PC-9 (cell line): ENCODE results near the gene MAST4. TPM values are rescaled to one million over a fixed set of nuclear protein-coding genes. Genes with fewer than 3 reads are reported as not detected.

Experiments used
- BruUV-seq: library from RNA; stranded (reverse); fragments of 400-500 nt; replicated peaks from 2 replicates; lab custom pipeline; 2021; lab: Mats Ljungman, UMichigan
- CTCF ChIA-PET: fragments of 300-600 bp; sonication (Branson Sonifier 250); formaldehyde crosslinking; loops from one replicate; lab custom pipeline; 2022; ENCODE audit warnings: antibody characterized with exemption; lab: Charles Lee
- POLR2A ChIA-PET: fragments of 300-600 bp; sonication (Branson Sonifier 250); formaldehyde crosslinking; loops from one replicate; lab custom pipeline; 2022; ENCODE audit warnings: antibody characterized with exemption; ENCODE audit not compliant: unreplicated experiment; lab: Charles Lee
- DNase-seq, 2 experiments: peaks; one replicate each; pipeline versions ENCODE4 v3.0.0 to v3.0.0-alpha.2; 2015 to 2022; ENCODE audit warnings: mixed read lengths in 1 of 2
- H2AFZ ChIP-seq: fragments of 200-600 bp; sonication (generic); 2 replicates; pipeline ENCODE4 v1.8.1; 2017; ENCODE audit warnings: antibody characterized with exemption
- H3F3A ChIP-seq: fragments of 200-600 bp; sonication (generic); 2 replicates; pipeline ENCODE4 v1.8.1; 2017; ENCODE audit warnings: antibody characterized with exemption, mild to moderate bottlenecking, low read depth; ENCODE audit not compliant: insufficient read depth
- H3K27ac ChIP-seq: fragments of 200-600 bp; sonication (generic); 2 replicates; pipeline ENCODE4 v1.6.1; 2016; ENCODE audit warnings: mixed run types
- H3K27me3 ChIP-seq: fragments of 200-600 bp; sonication (generic); 2 replicates; pipeline ENCODE4 v1.6.1; 2016; ENCODE audit warnings: low read depth, mixed run types; ENCODE audit not compliant: insufficient read depth
- H3K36me3 ChIP-seq: fragments of 200-600 bp; sonication (generic); 2 replicates; pipeline ENCODE4 v1.6.1; 2016; ENCODE audit warnings: low read depth, mixed run types
- H3K4me1 ChIP-seq: fragments of 200-600 bp; sonication (generic); replicated peaks from 2 replicates; pipeline ENCODE4 v1.6.1; 2016; ENCODE audit warnings: mixed run types; ENCODE audit not compliant: insufficient read depth
- H3K4me2 ChIP-seq: fragments of 200-600 bp; sonication (generic); 2 replicates; pipeline ENCODE4 v1.6.1; 2017; ENCODE audit warnings: mixed run types
- H3K4me3 ChIP-seq: fragments of 200-600 bp; sonication (generic); 2 replicates; pipeline ENCODE4 v1.6.1; 2016; ENCODE audit warnings: mixed run types
- H3K79me2 ChIP-seq: fragments of 200-600 bp; sonication (generic); 2 replicates; pipeline ENCODE4 v1.6.1; 2017; ENCODE audit warnings: low read depth, mixed run types
- H3K9me2 ChIP-seq: fragments of 200-600 bp; sonication (generic); 2 replicates; pipeline ENCODE4 v1.8.1; 2017; ENCODE audit warnings: mild to moderate bottlenecking; ENCODE audit not compliant: insufficient read depth
- H3K9me3 ChIP-seq: fragments of 200-600 bp; sonication (generic); 2 replicates; pipeline ENCODE4 v1.8.1; 2016; ENCODE audit warnings: low read depth; ENCODE audit not compliant: insufficient read depth
- H4K20me1 ChIP-seq: fragments of 200-600 bp; sonication (generic); 2 replicates; pipeline ENCODE4 v1.8.1; 2017; ENCODE audit not compliant: insufficient read depth
- CTCF ChIP-seq: fragments of 200-600 bp; sonication (generic); conservative IDR thresholded peaks from 2 replicates; pipeline ENCODE4 v1.6.1; 2017; ENCODE audit warnings: mixed run types, antibody characterized with exemption, mild to moderate bottlenecking, moderate library complexity
- EZH2 ChIP-seq: fragments of 200-600 bp; sonication (generic); IDR thresholded peaks from 2 replicates; pipeline ENCODE4 v1.8.0; 2017; ENCODE audit warnings: antibody characterized with exemption, low read depth
- intact Hi-C: fragments of 100-400 bp; cut with micrococcal nuclease; formaldehyde crosslinking; loops from one replicate; pipeline ENCODE4 v1.10.0; 2022; ENCODE audit not compliant: unreplicated experiment
- total RNA-seq: library from RNA; stranded (reverse); gene quantifications from 2 replicates; pipeline ENCODE4 v1.2.3, GENCODE V29; 2021

The MAST4 gene
- total RNA-seq, 1 experiment from 2014 or later: 19.3 TPM

GRCh38 chr5:66633754-66634153 lies 37.6 kb downstream of the MAST4 start:
- no peak overlapping the region for H2AFZ ChIP-seq
- H3K9me3 ChIP-seq: no peaks in the 10 kb centered on the region
- H3K27ac ChIP-seq: no peak overlapping the region
- ChIA-PET CTCF (no interaction called here), POLR2A (no interaction called here)
- H3K4me3 ChIP-seq: no peak overlapping the region
- no peaks in the 10 kb centered on the region for H4K20me1 ChIP-seq
- H3K27me3 ChIP-seq: no peaks in the 10 kb centered on the region; the same call in 1 of the 2 replicates
- intact Hi-C loops: no loop called here
- no peaks in the 10 kb centered on the region; the same call in 1 of the 2 replicates for H3K9me2 ChIP-seq
- no peaks in the 10 kb centered on the region for H3F3A ChIP-seq
- no peaks in the 10 kb centered on the region for H3K4me1 ChIP-seq
- TF ChIP-seq EZH2: no peak
- no peak for TF ChIP-seq CTCF
- BruUV-seq: no TSS peak
- no peaks in the 10 kb centered on the region for H3K79me2 ChIP-seq
- no peak for DNase-seq
- H3K36me3 ChIP-seq: no peaks in the 10 kb centered on the region
- no peak overlapping the region for H3K4me2 ChIP-seq

GRCh38 chr5:66634601-66635000 lies 38.4 kb downstream of the MAST4 start:
- TF ChIP-seq EZH2: no peak
- no peak for TF ChIP-seq CTCF
- Histone ChIP-seq H3K79me2 (no peaks in the 10 kb centered on the region), H3F3A (no peaks in the 10 kb centered on the region), H4K20me1 (no peaks in the 10 kb centered on the region), H3K4me1 (no peaks in the 10 kb centered on the region), H3K4me2 (no peak overlapping the region), H3K9me2 (no peaks in the 10 kb centered on the region; the same call in 1 of the 2 replicates), H3K9me3 (no peaks in the 10 kb centered on the region), H3K36me3 (no peaks in the 10 kb centered on the region), H3K27me3 (no peaks in the 10 kb centered on the region), H3K4me3 (no peak overlapping the region), H3K27ac (no peak overlapping the region), H2AFZ (no peak overlapping the region)
- ChIA-PET CTCF (no interaction called here), POLR2A (no interaction called here)
- DNase-seq: no peak
- no TSS peak for BruUV-seq
- intact Hi-C loops: no loop called here

- TF ChIP-seq CTCF (no peak), EZH2 (no peak)
- CTCF ChIA-PET: no interaction called here
- Histone ChIP-seq H3K9me3 (no peaks in the 10 kb centered on the region), H3K4me3 (no peak overlapping the region), H3K79me2 (no peaks in the 10 kb centered on the region), H3K9me2 (no peaks in the 10 kb centered on the region), H3K27ac (no peak overlapping the region), H2AFZ (no peak overlapping the region), H4K20me1 (no peaks in the 10 kb centered on the region), H3F3A (no peaks in the 10 kb centered on the region), H3K4me2 (no peak overlapping the region), H3K4me1 (no peaks in the 10 kb centered on the region), H3K36me3 (no peaks in the 10 kb centered on the region), H3K27me3 (no peaks in the 10 kb centered on the region)
- no peak for DNase-seq
- BruUV-seq: no TSS peak
- intact Hi-C loops: no loop called here
- POLR2A ChIA-PET: no interaction called here
These were observed 41.8 kb downstream of the MAST4 start for GRCh38 chr5:66637994-66638393.
